Neural cell (in vitro differentiated cells): ENCODE results near the gene DNM1L. TPM values are rescaled to one million over a fixed set of nuclear protein-coding genes. Genes with fewer than 3 reads are reported as not detected.

Experiments
- H2AFZ ChIP-seq: fragments of 200-600, 300-800 bp; sonication (generic), shearing (Covaris generic); 2 replicates; pipeline ENCODE4 v1.6.0; 2014; ENCODE audit warnings: low read depth, mild to moderate bottlenecking, antibody characterized with exemption, low read length, moderate library complexity
- H3F3A ChIP-seq: fragments of 200-600 bp; shearing (Covaris generic); 2 replicates; pipeline ENCODE4 v1.6.1; 2016; ENCODE audit warnings: mild to moderate bottlenecking, moderate library complexity, mixed read lengths, antibody characterized with exemption, low read length; ENCODE audit not compliant: insufficient read depth, poor library complexity, severe bottlenecking
- H3K27ac ChIP-seq: fragments of 200-600, 300-800 bp; sonication (generic), shearing (Covaris generic); 2 replicates; pipeline ENCODE4 v1.5.1; 2014; ENCODE audit warnings: mild to moderate bottlenecking, low read length, moderate library complexity
- H3K27me3 ChIP-seq: fragments of 300-800, 200-600 bp; sonication (generic), shearing (Covaris generic); 2 replicates; pipeline ENCODE4 v1.6.0; 2014; ENCODE audit warnings: mild to moderate bottlenecking, low read depth, low read length, moderate library complexity; ENCODE audit not compliant: insufficient read depth
- H3K36me3 ChIP-seq: fragments of 300-800, 200-600 bp; sonication (generic), shearing (Covaris generic); 2 replicates; pipeline ENCODE4 v1.5.1; 2014; ENCODE audit warnings: mild to moderate bottlenecking, antibody characterized with exemption, low read length, moderate library complexity; ENCODE audit not compliant: insufficient read depth
- H3K4me2 ChIP-seq: fragments of 300-800, 200-600 bp; sonication (generic), shearing (Covaris generic); 2 replicates; pipeline ENCODE4 v1.6.0; 2014; ENCODE audit warnings: mild to moderate bottlenecking, low read length
- H3K4me3 ChIP-seq: fragments of 300-800, 200-600 bp; sonication (generic), shearing (Covaris generic); 2 replicates; pipeline ENCODE4 v1.5.1; 2014; ENCODE audit warnings: mild to moderate bottlenecking, low read length, moderate library complexity
- H3K79me2 ChIP-seq: fragments of 200-600 bp; shearing (Covaris generic); replicated peaks from 2 replicates; pipeline ENCODE4 v1.6.0; 2014; ENCODE audit warnings: mild to moderate bottlenecking, low read length, moderate library complexity; ENCODE audit not compliant: insufficient read depth
- H3K9ac ChIP-seq: fragments of 300-800, 200-600 bp; sonication (generic), shearing (Covaris generic); 2 replicates; pipeline ENCODE4 v1.6.1; 2016; ENCODE audit warnings: mild to moderate bottlenecking, low read length, mixed read lengths
- H3K9me2 ChIP-seq: fragments of 200-600 bp; shearing (Covaris generic); 2 replicates; pipeline ENCODE4 v1.6.1; 2016; ENCODE audit warnings: mild to moderate bottlenecking, low read length, mixed read lengths; ENCODE audit not compliant: insufficient read depth
- H3K9me3 ChIP-seq: fragments of 200-600, 300-800 bp; sonication (generic), shearing (Covaris generic); 2 replicates; pipeline ENCODE4 v1.6.1; 2016; ENCODE audit warnings: mild to moderate bottlenecking, mixed run types, low read length, moderate library complexity, mixed read lengths
- H4K20me1 ChIP-seq: fragments of 200-600 bp; shearing (Covaris generic); 2 replicates; pipeline ENCODE4 v1.6.1; 2016; ENCODE audit warnings: mild to moderate bottlenecking, mixed run types; ENCODE audit not compliant: insufficient read depth
- CTCF ChIP-seq: fragments of 450-650 bp; IDR thresholded peaks from 2 replicates; pipeline ENCODE4 v1.5.1; 2014; ENCODE audit warnings: antibody characterized with exemption, mild to moderate bottlenecking, moderate library complexity; ENCODE audit not compliant: poor library complexity, severe bottlenecking
- EP300 ChIP-seq: fragments of 450-650 bp; conservative IDR thresholded peaks from 2 replicates; pipeline ENCODE4 v1.6.1; 2014; ENCODE audit warnings: antibody characterized with exemption, mild to moderate bottlenecking, moderate library complexity; ENCODE audit not compliant: poor library complexity, severe bottlenecking
- EZH2 ChIP-seq: fragments of 200-600, 300-800 bp; shearing (Covaris generic), sonication (generic); IDR thresholded peaks from 2 replicates; pipeline ENCODE4 v1.6.1; 2014; ENCODE audit warnings: antibody characterized with exemption, low read length, borderline replicate concordance, mild to moderate bottlenecking; ENCODE audit not compliant: insufficient read depth, poor library complexity, severe bottlenecking
- MXI1 ChIP-seq: fragments of 450-650 bp; conservative IDR thresholded peaks from 2 replicates; pipeline ENCODE4 v1.6.1; 2014; ENCODE audit warnings: antibody characterized with exemption, mild to moderate bottlenecking; ENCODE audit not compliant: poor library complexity, severe bottlenecking
- POLR2AphosphoS5 ChIP-seq: IDR thresholded peaks from 2 replicates; pipeline ENCODE4 v1.6.1; 2012
- RAD21 ChIP-seq: fragments of 450-650 bp; conservative IDR thresholded peaks from 2 replicates; pipeline ENCODE4 v1.6.1; 2014; ENCODE audit warnings: antibody characterized with exemption, mild to moderate bottlenecking, moderate library complexity
- REST ChIP-seq: IDR thresholded peaks from 2 replicates; pipeline ENCODE4 v1.6.1; 2012; ENCODE audit warnings: borderline replicate concordance
- SMC3 ChIP-seq: fragments of 450-650 bp; conservative IDR thresholded peaks from 2 replicates; pipeline ENCODE4 v1.6.1; 2014; ENCODE audit warnings: antibody characterized with exemption, mild to moderate bottlenecking, moderate library complexity; ENCODE audit not compliant: poor library complexity
- TAF1 ChIP-seq: IDR thresholded peaks from 2 replicates; pipeline ENCODE4 v1.6.1; 2012; ENCODE audit warnings: low read depth
- polyA plus RNA-seq: library from polyadenylated mRNA; depleted of rRNA; stranded (reverse); fragments of >200 nt; gene quantifications from 2 replicates; pipeline ENCODE4 v1.2.3, GENCODE V29; 2014

DNM1L gene
- polyA plus RNA-seq, 1 donor from 2014 or later, result 182 TPM

GRCh38 chr12:32727237-32727636, 48.1 kb downstream of the DNM1L start:
- no peaks in the 10 kb centered on the region for H3F3A ChIP-seq
- no peaks in the 10 kb centered on the region for H3K27me3 ChIP-seq
- no peaks in the 10 kb centered on the region for H3K9me2 ChIP-seq
- no peak for TF ChIP-seq POLR2AphosphoS5
- no peak for TF ChIP-seq RAD21
- no peak for TF ChIP-seq MXI1
- no peak for TF ChIP-seq CTCF
- no peak for TF ChIP-seq SMC3
- TF ChIP-seq EZH2, result no peak
- no peak for TF ChIP-seq TAF1
- TF ChIP-seq REST, result no peak
- TF ChIP-seq EP300, result no peak
- no peaks in the 10 kb centered on the region for H4K20me1 ChIP-seq
- H3K9me3 ChIP-seq, result no peaks in the 10 kb centered on the region
- no peak overlapping the region for H3K27ac ChIP-seq
- H3K79me2 ChIP-seq, result no peaks in the 10 kb centered on the region
- no peak overlapping the region for H3K9ac ChIP-seq
- no peak overlapping the region for H3K4me3 ChIP-seq
- no peaks in the 10 kb centered on the region for H3K36me3 ChIP-seq
- no peak overlapping the region for H3K4me2 ChIP-seq
- no peak overlapping the region for H2AFZ ChIP-seq

- no peak overlapping the region for H2AFZ ChIP-seq
- H3K9me3 ChIP-seq, result no peaks in the 10 kb centered on the region
- no peaks in the 10 kb centered on the region for H4K20me1 ChIP-seq
- H3K36me3 ChIP-seq, result peaks cover 3% of the 10 kb centered on the region
- no peaks in the 10 kb centered on the region for H3F3A ChIP-seq
- no peak for TF ChIP-seq RAD21
- no peak overlapping the region for H3K9ac ChIP-seq
- no peak overlapping the region for H3K27ac ChIP-seq
- no peak overlapping the region for H3K4me3 ChIP-seq
- H3K79me2 ChIP-seq, result no peaks in the 10 kb centered on the region
- no peak overlapping the region for H3K4me2 ChIP-seq
- H3K9me2 ChIP-seq, result no peaks in the 10 kb centered on the region
- H3K27me3 ChIP-seq, result no peaks in the 10 kb centered on the region
Measured at GRCh38 chr12:32734952-32735351, 55.9 kb downstream of the DNM1L start.

- Histone ChIP-seq H3K4me2 (no peak overlapping the region), H4K20me1 (no peaks in the 10 kb centered on the region), H3K36me3 (peaks cover 3% of the 10 kb centered on the region), H3K9me3 (no peaks in the 10 kb centered on the region), H3K9ac (no peak overlapping the region), H3K27ac (no peak overlapping the region), H3K9me2 (no peaks in the 10 kb centered on the region), H3K27me3 (no peaks in the 10 kb centered on the region), H2AFZ (no peak overlapping the region), H3K79me2 (no peaks in the 10 kb centered on the region), H3K4me3 (no peak overlapping the region), H3F3A (no peaks in the 10 kb centered on the region)
- no peak for TF ChIP-seq REST
- no peak for TF ChIP-seq SMC3
- no peak for TF ChIP-seq CTCF
- TF ChIP-seq MXI1, result no peak
- no peak for TF ChIP-seq TAF1
- TF ChIP-seq POLR2AphosphoS5, result no peak
- no peak for TF ChIP-seq EP300
- no peak for TF ChIP-seq EZH2
- TF ChIP-seq RAD21, result no peak
Measured at GRCh38 chr12:32736445-32736844, 57.3 kb downstream of the DNM1L start.
